Hematopoietic multipotent progenitor cell treated with erythropoietin and hydrocortisone succinate and interleukin-3 and kit ligand, for 6 days (in vitro differentiated cells): ENCODE results near the gene WNT2B.
A peak's percentile ranks its signal among the peaks of the same experiment; 100 is the strongest.

Experiments used
- DNase-seq: peaks from one replicate; pipeline ENCODE4 v3.0.0-alpha.2; 2015

WNT2B gene

DNA sequence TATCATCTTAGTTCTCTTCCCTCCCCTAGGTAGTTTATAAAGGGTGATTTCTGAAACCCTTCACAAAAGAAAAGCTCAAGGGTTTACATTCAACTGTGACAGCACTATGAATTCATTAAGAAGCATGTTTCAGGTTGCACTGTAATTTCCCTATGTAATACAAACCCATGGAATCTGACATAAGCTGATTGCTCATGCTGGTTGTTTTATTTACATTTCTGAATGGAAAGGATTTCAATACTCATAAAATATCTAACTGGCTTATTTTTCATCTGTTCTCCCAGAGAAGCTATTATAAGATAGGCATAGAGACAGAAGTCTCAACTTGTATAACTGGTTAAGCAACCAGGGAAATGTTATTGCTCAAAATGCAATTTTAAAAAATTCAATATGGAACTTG is 20.5 kb downstream of the WNT2B start:
- no peak for DNase-seq

DNA sequence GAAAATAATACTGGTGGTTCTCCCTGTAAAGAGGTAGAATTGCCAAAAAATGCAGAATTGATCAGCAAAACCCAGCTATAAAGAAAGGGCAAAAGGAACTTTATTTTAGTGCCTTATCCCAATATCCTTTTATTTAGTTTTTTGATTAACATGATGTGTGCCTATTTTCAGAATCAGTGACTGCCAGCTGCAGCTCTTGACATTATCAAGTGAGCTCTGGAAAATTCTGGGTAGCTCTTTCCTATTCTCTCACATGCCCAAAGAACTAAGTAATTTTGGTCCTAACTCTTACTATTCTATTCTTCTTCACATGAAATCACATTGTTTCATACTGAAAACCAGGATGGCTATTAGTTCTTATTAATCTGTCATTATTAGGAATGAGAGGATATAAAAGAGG is 22.1 kb downstream of the WNT2B start:
- DNase-seq: no peak

DNA sequence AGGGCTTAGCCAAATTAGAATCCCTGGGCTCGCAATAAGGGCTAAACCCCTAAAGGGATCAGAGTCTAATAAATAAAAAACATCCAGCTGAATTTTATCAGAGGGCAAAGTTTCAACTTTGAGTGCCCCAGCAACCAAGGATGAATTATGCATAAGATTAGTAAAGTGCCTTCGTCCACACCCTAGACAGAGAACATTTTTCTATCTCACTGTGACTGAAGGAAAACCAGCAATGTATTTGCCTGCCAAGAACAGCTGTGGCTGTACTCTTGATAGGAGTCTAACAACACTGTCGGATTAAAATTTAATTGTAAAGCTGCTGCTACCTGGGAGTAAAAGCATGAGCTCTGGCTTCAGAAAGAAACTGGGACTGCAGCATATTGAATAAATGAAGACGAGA is 23.3 kb downstream of the WNT2B start:
- no peak for DNase-seq

DNA sequence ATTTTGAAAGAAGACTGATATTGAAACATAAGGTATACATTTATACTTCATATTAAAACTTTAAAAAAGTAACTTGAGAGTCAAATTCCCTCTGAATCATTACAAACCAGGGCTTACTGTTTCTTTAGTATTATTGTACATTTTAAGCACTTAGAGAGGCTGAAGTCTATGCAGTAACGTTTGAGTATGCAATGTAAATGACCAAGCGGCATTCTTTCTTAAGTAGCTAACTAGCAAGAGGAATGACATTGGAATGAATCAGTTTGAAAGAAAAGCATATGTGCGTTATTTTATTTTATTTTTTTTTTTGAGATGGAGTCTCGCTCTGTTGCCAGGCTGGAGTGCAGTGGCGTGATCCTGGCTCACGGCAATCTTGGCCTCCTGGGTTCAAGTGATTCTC is 24.3 kb downstream of the WNT2B start:
- DNase-seq: no peak

DNA sequence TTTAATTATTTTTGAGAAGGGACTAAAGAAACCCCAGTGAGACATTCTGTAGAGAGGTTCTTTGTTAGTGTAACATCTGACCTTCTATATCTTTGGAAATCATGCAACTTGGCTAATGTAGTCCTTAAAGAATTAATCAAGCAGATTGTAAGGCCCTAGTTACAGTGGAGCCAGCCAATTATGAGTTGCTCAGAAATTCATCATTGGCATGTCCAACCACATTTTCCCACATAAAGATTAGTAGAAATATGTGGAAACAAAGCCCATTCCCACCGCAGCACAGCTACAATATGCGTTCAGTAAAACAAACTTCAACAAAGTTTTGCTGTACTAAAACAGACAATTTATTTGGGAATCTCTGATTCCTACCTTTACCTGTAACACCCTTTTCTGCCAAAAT is 27.8 kb downstream of the WNT2B start:
- no peak for DNase-seq

DNA sequence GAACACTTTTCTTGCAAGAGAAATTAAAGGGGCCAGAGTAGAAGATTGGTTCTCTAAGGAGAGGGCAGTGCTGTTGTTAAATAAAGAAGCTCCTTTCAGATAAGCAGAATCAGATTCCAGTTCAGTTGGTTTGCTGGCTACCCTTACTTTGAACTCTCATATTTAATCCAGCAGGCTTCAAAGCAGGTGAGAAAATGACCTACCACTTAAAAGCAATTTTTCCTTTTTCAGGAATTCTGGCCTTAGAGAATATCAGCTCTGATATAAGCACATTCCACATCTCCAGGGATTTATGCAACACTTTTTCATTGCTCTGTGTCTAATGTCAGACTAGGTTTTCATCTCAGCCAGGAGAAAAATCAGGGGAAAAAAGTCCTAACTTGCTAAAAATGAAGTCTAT is 28.7 kb downstream of the WNT2B start:
- no peak for DNase-seq

DNA sequence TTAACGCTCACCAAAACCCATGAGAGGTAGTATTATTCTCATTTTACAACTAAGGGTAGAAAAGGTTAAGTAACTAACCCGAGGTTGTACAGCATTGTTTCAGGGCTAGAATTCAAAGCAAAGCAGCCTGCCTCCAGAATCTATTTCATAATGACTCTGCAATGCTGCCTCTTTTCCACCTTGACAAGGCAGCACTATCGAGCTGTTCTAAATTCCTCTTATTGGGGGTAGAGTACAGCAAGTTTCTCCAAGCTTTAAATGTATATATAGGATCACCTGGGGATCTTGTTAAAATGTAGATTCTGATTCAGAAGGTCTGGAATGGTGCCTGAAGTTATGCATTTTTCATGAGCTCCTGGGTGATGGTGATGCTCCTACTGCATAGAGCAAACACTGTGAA is 30.1 kb downstream of the WNT2B start:
- no peak for DNase-seq

DNA sequence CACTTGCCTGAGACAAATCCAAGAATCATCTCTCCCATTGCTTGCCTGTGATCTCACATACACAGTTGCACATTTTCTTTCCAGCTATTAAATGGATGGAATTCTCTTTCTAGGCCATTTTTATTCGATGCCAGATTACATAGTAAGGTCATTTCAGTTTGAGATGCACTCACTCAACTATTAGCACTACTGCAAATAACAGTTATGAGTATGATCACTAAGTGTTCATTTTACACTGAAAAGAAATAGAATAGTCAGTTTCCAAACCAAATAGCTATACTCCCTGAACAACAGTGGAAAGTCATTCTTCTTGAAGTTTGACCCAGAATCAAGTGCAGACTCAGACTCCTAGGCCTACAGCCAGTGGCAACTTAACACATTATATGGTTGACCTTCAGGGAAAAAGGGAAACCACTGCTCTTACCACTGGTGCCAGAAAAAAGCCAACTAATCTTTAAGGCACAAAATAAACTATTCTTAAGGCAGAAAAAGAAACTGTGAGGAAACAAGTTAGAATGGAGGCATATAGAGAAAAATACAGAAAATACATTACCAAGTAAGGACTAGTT is 31.5 kb downstream of the WNT2B start:
- DNase-seq: no peak

DNA sequence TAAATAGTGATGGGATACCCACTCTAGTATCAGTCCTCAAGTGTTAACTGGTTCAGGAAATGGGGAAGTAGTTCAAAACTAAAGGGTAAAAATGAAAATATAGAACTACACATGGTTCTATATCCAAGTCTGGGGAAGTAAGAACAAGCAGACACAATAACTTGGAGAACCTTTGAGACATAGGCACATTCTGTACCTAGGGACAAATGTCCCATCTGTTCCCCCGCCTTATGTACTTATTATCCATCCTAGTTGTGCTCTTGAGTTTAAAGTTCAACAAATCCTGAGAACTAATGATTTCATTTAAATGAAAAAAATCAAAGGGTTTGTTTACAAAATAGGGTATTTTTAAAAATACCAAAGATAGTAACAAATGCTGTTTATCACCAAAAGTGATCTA is 32.5 kb downstream of the WNT2B start:
- no peak for DNase-seq

DNA sequence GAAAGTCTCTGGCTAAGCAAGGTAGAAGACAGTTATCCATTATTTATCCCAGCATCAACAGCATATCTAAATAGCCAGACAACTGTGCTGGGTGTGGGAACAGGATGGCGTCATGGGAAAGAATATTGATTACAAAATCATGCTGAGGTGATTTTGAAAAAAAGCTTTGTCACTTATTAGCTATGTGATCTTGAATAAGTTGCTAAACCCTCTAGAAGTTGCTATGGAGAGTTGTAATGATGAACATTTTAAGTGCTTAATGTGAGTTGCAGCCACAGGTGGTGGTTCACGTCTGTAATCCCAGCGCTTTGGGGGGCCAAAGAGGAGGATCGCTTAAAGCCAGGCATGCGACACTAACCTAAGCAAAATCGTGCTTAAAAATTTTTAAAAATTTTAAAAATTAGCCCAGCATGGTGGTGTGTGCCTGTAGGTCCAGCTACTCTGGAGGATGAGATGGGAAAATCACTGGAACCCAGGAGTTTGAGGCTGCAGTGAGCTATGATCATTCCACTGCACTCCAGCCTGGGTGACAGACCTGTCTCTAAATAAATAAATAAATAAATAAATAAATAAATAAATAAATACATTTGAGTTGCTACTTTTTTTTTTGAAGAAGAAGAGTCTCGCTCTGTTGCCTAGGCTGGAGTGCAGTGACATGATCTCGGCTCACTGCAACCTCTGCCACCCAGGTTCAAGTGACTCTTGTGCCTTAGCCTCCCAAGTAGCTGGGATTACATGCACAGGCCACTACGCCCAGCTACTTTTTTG is 33.6 kb downstream of the WNT2B start:
- no peak for DNase-seq

DNA sequence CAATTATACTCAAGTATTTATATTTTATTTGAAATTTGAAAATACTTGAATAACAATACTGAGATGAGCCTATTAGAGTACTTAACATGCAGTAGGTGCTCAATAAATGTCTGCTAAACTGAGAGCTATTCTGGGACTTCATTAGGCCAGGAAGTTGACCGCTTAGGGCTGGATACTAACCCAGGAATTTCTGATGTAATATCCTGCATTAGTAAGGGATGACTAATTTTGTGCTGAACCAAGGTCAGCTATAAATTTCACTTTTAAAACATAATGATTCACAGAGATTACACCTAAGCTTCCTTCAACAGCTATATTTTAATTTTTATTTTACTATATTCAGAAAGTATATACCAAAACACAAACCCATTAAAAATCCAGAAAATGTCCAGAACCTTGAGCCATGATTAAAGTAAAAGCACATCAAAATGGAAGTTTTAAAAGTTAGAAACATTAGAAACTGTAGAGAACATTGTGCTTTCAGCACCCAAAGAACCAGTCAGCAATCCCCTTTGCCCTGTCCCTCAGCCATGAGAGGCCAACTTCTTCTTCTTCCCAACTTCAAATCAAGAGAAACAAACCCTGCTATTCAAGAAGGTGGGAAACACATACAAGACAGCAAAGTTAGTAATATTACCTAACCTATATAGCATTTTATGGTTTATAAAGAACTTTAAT is 35.4 kb downstream of the WNT2B start:
- no peak for DNase-seq

DNA sequence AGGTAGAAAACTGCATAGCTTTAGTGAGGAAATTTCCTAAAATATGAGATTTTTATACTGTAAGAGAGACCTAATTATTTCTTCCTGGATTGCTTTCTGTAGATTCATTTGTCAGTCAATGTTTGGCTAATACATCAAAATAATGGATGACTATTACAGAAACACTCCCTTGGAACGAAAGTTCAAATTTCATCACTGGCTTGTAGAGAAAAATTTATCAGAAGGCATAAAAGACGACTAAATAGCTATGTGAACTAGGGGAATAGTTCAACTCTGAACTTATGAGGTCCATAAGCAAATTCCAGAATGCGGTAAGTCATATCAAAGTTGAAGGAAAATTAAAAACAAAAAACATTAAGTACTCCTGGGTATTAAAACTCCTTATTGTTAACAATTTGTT is 36.0 kb downstream of the WNT2B start:
- DNase-seq: no peak

DNA sequence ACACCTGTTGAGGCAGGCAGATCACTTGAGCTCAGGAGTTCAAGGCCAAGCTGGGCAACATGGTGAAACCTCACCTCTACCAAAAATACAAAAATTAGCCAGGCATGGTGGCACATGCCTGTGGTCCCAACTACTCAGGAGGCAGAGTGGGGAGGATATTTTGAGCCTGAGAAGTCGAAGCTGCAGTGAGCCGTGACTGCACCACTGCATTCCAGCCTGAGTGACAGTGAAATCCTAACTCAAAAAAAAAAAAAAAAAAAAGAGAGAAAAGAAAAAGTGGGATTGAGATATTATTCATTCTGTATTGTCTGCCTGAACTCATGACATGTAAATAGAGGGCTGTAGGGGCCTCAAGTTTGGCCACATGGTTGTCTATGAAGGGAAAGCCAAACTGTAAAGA is 37.3 kb downstream of the WNT2B start:
- no peak for DNase-seq

DNA sequence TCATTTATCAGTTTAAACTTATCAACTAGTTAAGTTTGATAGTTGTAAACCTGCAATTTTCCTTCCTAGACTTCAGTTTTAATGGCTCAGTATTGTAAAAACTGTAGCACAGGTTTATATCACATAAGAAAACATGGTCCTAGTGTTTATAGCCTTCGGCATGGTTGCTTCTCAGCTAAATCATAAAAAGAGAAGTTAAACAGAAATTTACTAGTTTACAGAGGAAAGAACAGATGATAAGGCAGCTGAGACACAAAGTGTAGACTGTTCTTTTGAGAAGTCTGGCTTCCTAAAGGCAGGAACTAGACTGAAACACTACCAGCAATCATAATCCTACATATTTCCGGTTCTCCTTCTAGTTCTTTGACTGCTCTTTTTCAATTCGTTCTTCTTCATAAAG is 39.8 kb downstream of the WNT2B start:
- peak; percentile 22 for DNase-seq

DNA sequence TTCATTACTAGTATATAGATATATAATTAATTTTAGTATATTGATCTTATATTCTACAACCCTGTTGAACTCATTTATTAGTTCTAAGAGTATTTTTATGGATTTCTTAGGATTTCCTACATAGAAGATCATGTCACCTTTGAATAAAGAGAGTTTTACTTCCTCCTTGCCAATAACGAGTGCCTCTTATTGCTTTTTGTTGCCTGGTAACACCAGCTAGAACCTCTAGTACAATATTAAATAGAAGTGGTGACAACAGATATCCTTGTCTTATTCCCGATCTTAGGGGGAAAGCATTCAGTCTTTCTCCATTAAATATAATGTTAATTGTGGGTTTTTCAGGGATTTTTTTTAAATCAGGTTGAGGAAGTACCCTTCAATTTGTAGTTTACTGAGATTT is 40.8 kb downstream of the WNT2B start:
- DNase-seq: no peak

DNA sequence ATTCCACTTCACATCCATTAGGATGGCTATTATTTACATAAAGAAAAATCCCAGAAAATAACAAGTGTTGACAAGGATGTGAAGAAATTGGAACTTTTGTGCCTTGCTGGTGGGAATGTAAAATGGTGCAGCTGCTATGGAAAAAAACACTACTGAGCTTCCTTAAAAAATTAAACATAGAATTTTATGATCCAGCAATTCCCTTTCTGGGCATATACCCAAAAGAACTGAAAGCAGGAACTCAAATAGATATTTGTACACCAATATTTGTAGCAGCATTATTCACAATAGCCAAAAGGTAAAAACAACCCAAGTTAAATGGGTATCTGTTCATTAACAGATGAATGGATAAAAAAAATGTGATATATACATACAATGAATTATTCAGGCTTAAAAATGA is 45.6 kb downstream of the WNT2B start:
- DNase-seq: no peak

DNA sequence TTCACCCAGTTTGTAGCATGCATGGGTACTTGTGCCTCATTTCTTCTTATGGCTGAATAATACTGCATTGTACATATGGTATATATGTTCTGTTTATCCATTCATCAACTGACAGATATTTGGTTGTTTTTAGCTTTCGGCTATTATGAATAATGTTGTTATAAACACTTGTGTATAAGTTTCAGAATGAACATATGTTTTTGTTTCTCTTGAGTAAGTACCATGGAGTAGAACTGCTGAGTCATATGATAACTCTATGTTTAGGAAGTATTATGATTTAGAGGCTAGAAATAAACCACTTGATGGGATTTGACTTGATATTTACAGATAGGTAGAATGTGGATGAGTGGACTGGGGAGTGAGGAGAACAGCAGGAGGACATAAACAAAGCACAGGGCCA is 48.6 kb downstream of the WNT2B start:
- DNase-seq: no peak

DNA sequence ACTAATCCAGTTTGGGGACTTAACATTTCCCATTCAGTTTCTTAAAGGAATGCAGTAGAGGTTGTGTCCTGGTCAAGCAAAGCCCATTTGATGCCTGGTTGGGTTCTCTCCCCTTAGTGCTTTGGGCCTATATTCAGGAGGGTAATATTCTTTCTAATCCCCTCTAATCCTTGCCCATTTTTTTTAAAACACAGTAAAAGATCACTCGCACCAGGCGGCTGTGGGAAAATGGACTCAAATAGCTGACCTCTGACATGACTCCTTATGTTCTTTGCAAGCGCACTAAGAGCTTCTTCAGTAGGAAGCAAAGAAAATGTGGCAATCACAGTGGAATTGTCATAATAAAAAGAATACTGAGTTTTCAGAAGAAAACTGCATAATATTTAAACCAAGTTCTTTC is 49.9 kb downstream of the WNT2B start:
- no peak for DNase-seq

DNA sequence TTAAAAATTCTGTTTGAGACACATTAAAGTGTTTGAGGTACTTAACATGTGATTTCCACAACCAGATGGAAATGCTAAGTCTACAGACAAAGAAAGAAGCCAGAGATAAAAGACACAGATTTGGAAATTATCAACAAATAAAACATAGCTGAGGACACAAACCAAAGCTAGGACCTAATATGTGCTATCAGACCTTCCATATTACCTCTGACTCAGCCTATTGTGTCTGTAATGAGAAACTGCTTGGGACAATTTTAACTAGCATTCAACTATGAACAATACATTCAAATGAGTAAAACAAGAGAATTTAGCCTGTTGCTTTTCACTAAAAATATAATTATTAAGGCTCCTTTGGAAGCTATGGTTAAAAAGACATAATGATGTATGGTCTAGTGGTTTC is 54.6 kb downstream of the WNT2B start:
- DNase-seq: peak; percentile 3

DNA sequence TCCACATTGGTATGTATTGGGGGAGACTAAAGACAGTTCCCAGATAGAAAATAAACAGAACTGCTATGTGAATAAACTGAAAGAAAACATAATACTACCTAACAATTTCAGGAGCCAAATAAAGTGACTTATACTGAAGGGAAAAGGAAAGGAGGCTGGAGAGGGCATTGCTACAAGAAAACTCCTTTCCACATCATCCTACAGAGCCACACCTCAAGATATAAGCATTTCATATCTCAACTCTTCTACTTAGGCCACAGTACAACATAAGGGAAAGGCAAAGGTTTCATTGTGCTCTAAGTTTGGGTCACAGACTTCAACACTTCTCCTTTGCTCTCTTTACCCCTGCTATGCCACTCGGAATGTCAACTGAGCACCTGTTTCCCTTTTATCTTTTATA is 55.3 kb downstream of the WNT2B start:
- no peak for DNase-seq

DNA sequence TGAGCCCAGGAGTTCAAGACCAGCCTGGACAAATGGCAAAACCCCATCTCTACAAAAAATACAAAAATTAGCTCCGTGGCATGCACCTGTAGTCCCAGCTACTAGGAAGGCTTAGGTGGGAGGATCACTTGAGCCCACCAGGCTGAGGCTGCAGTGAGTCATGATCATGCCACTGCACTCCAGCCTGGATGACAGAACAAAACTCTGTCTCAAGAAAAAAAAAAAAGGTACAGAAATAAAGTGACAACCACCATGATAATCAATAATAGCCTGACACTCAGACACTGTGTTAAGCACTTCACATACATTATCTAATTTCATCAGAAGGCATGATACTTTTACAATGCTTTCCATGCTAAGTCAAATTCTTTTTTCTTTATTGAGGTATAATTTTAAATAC is 57.0 kb downstream of the WNT2B start:
- no peak for DNase-seq

DNA sequence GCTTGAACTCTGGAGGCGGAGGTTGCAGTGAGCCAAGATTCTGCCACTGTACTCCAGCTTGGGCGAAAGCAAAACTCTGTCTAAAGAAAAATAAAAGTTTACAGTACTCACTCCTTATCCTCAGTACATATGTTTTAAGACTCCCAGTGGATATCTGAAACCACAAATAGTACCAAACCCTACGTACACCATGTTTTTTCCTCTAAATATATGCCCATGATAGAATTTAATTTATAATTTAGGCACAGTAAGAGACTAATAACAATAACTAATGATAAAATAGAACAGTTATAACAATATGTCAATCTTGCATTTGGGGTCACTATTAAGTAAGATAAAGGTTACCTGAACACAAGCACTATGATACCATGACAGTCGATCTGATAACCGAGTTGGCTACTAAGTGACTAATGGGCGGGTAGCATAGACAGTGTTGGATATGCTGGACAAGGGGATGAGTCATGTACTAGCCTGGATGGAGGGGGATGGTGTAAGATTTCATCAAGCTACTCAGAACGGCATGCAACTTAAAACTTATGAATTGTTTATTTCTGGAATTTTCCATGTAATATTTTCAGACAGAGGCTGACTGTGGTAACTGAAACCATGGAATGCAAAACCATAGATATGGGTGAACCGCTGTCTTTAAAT is 66.5 kb downstream of the WNT2B start:
- peak; percentile 42 for DNase-seq

DNA sequence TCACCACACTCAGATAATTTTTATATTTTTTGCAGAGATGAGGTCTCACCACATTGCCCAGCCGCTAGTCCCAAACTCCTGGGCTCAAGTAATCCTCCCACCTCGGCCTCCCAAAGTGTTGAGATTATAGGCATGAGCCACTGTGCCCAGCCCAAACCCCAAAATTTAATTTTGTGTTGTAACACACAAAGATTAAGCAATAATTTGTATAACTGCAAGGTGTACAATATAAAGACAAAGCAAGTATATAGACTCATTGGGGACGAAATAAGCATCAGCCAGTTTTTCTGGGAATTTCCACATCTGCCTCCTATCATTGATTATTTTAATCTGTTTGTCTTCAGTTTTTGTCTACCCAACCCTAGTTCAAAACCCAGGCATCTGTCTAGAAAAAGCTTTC is 67.5 kb downstream of the WNT2B start:
- DNase-seq: no peak
